Measurements from ENCODE around the gene RPS6KA5. TPM values are rescaled to one million over a fixed set of nuclear protein-coding genes. Genes with fewer than 3 reads are reported as not detected.

RPS6KA5 gene
- total and polyA plus RNA-seq, 9 of the 15 experiments (the other 6 are each of a cell fraction or from before 2014, with no cell fraction given), result 0.88 to 7.7 (median 4.7) TPM

DNA sequence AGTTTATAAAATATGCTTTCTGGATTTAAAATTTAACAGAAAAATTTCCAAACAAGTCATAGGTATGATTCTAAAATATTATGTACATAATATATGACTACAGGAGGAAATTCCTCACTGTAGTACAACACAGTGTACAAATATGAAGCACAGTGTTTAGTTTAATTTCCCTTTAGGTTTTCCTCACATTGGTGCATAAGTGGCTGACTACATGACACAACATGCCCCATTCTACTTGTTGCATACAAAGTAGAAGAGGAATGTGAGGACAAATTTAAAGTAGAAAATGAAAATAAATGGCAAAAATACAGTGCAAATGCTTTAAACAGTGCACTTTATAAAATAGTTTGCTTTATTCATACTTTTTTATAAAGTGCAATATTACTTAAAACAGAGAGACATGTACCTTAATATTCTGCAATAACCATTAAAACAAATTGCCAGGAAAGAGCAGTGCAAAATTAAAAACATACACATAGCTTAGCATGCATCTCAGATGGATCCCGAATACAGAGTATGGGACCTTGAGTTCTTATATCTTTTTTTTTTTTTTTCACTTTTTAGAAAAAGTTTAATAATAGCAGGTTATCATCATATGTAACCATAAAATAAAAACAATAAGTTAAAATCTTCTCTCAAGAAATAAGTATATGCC lies 189.4 kb downstream of the RPS6KA5 start:
- ATAC-seq (no peak), DNase-seq (ENCODE audit: extremely low read depth in 1 of 4, low spot score in 3 of 4) (no peak), FAIRE-seq (no peak)
- peaks cover 6% of the 10 kb centered on the region; the same call in 1 of the 3 replicates for H3K36me3 ChIP-seq (ENCODE audit: control insufficient read depth, insufficient read depth, low read length)
- H3K27me3 ChIP-seq (ENCODE audit: control insufficient read depth in 2 of 2, insufficient read depth in 2 of 2, low read length in 2 of 2), result no peaks in the 10 kb centered on the region
- H3K4me2 ChIP-seq (ENCODE audit: insufficient read depth, low read length), result no peak overlapping the region
- TF ChIP-seq RFX1 (IDR thresholded peaks at IDR 0.05), result no peak
- TF ChIP-seq, protein P1, sequence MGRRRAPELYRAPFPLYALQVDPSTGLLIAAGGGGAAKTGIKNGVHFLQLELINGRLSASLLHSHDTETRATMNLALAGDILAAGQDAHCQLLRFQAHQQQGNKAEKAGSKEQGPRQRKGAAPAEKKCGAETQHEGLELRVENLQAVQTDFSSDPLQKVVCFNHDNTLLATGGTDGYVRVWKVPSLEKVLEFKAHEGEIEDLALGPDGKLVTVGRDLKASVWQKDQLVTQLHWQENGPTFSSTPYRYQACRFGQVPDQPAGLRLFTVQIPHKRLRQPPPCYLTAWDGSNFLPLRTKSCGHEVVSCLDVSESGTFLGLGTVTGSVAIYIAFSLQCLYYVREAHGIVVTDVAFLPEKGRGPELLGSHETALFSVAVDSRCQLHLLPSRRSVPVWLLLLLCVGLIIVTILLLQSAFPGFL (CRISPR knock-in tag; IDR thresholded peaks at IDR 0.05), result no peak
- H3K79me2 ChIP-seq (ENCODE audit: control insufficient read depth, insufficient read depth, low read length), result no peaks in the 10 kb centered on the region
- H3K27ac ChIP-seq (ENCODE audit: extremely low read depth, low read depth, low read length), result no peak overlapping the region
- H3K4me1 ChIP-seq (replicated peaks in 1 of 2; ENCODE audit: control insufficient read depth in 2 of 2, insufficient read depth in 2 of 2, low read length in 2 of 2), result no peaks in the 10 kb centered on the region
- intact Hi-C loops (cut with micrococcal nuclease) (no loop called here), in situ Hi-C loops (cut with MboI) (no loop called here)
- no peaks in the 10 kb centered on the region for H3K9me1 ChIP-seq (ENCODE audit: control insufficient read depth, insufficient read depth, low read length)
- BruUV-seq (replicated peaks), result no TSS peak
- H3K4me3 ChIP-seq, result no peak overlapping the region
- ChIA-PET CTCF (ENCODE audit: low intra/inter-chr PET ratio) (no interaction called here), POLR2A (no interaction called here)
- no peak overlapping the region for H2AFZ ChIP-seq (ENCODE audit: low read depth, low read length)
- H4K20me1 ChIP-seq (replicated peaks; ENCODE audit: control insufficient read depth, insufficient read depth, low read length), result no peaks in the 10 kb centered on the region
- 22% methylated on average over 1 of the region's 1 CpG for WGBS (ENCODE audit: insufficient coverage, low coverage, missing lambda C conversion rate)
- no peak overlapping the region for H3K9ac ChIP-seq (ENCODE audit: insufficient read depth in 1 of 2, low read depth in 2 of 2, low read length in 2 of 2)
- H3K9me3 ChIP-seq (replicated peaks; ENCODE audit: control insufficient read depth, insufficient read depth, low read depth, low read length), result no peaks in the 10 kb centered on the region

DNA sequence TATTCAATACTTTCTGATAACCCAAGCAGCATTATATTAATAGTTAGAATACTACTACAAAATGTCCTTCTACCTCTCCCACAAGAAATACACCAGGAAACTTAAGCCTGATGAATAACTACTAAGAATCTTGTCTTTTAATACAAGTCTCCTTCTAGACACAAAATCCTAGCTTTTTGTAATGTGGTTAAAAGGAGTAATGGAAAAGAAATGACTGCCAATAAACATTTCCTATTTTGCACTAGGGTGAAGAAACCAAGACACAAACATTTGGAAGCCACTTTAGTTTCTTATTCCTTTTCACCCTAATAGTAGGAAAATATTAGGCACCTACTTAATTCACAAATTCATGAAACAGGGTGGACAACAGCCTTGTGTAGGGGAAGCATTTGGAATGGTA lies 192.9 kb downstream of the RPS6KA5 start:
- no peak for DNase-seq (ENCODE audit: extremely low read depth in 1 of 4, low spot score in 3 of 4)
- CTCF ChIA-PET (ENCODE audit: low intra/inter-chr PET ratio), result no interaction called here
- TF ChIP-seq DPF2 (IDR thresholded peaks at IDR 0.05) (no peak), CBFA2T3 (IDR thresholded peaks at IDR 0.05) (no peak), NR2C1 (IDR thresholded peaks at IDR 0.05) (no peak), NR2C1 (tag; IDR thresholded peaks at IDR 0.05) (no peak)
- TF ChIP-seq, protein P2, sequence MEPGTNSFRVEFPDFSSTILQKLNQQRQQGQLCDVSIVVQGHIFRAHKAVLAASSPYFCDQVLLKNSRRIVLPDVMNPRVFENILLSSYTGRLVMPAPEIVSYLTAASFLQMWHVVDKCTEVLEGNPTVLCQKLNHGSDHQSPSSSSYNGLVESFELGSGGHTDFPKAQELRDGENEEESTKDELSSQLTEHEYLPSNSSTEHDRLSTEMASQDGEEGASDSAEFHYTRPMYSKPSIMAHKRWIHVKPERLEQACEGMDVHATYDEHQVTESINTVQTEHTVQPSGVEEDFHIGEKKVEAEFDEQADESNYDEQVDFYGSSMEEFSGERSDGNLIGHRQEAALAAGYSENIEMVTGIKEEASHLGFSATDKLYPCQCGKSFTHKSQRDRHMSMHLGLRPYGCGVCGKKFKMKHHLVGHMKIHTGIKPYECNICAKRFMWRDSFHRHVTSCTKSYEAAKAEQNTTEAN (CRISPR knock-in tag; IDR thresholded peaks at IDR 0.05), result no peak
- TF ChIP-seq, protein P3, sequence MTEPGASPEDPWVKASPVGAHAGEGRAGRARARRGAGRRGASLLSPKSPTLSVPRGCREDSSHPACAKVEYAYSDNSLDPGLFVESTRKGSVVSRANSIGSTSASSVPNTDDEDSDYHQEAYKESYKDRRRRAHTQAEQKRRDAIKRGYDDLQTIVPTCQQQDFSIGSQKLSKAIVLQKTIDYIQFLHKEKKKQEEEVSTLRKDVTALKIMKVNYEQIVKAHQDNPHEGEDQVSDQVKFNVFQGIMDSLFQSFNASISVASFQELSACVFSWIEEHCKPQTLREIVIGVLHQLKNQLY (CRISPR knock-in tag; conservative IDR thresholded peaks at IDR 0.05), result no peak
- TF ChIP-seq, protein P4, sequence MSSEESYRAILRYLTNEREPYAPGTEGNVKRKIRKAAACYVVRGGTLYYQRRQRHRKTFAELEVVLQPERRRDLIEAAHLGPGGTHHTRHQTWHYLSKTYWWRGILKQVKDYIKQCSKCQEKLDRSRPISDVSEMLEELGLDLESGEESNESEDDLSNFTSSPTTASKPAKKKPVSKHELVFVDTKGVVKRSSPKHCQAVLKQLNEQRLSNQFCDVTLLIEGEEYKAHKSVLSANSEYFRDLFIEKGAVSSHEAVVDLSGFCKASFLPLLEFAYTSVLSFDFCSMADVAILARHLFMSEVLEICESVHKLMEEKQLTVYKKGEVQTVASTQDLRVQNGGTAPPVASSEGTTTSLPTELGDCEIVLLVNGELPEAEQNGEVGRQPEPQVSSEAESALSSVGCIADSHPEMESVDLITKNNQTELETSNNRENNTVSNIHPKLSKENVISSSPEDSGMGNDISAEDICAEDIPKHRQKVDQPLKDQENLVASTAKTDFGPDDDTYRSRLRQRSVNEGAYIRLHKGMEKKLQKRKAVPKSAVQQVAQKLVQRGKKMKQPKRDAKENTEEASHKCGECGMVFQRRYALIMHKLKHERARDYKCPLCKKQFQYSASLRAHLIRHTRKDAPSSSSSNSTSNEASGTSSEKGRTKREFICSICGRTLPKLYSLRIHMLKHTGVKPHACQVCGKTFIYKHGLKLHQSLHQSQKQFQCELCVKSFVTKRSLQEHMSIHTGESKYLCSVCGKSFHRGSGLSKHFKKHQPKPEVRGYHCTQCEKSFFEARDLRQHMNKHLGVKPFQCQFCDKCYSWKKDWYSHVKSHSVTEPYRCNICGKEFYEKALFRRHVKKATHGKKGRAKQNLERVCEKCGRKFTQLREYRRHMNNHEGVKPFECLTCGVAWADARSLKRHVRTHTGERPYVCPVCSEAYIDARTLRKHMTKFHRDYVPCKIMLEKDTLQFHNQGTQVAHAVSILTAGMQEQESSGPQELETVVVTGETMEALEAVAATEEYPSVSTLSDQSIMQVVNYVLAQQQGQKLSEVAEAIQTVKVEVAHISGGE (CRISPR knock-in tag; IDR thresholded peaks at IDR 0.05), result no peak

More for the DNA sequence above, 192.9 kb downstream of the RPS6KA5 start:
- Histone ChIP-seq H3K27me3 (ENCODE audit: control insufficient read depth in 2 of 2, insufficient read depth in 2 of 2, low read length in 2 of 2) (no peaks in the 10 kb centered on the region), H2AFZ (ENCODE audit: low read depth, low read length) (no peak overlapping the region), H3K9me3 (replicated peaks; ENCODE audit: control insufficient read depth, insufficient read depth, low read depth, low read length) (no peaks in the 10 kb centered on the region), H3K9me1 (ENCODE audit: control insufficient read depth, insufficient read depth, low read length) (no peaks in the 10 kb centered on the region), H4K20me1 (replicated peaks; ENCODE audit: control insufficient read depth, insufficient read depth, low read length) (no peaks in the 10 kb centered on the region), H3K4me3 (no peak overlapping the region), H3K27ac (ENCODE audit: extremely low read depth, low read depth, low read length) (no peak overlapping the region), H3K9ac (ENCODE audit: insufficient read depth in 1 of 2, low read depth in 2 of 2, low read length in 2 of 2) (no peak overlapping the region), H3K4me2 (ENCODE audit: insufficient read depth, low read length) (no peak overlapping the region), H3K4me1 (replicated peaks in 1 of 2; ENCODE audit: control insufficient read depth in 2 of 2, insufficient read depth in 2 of 2, low read length in 2 of 2) (no peaks in the 10 kb centered on the region), H3K36me3 (ENCODE audit: control insufficient read depth, insufficient read depth, low read length) (0 out of 3 replicates have a peak, but pooled peaks cover 6% of the 10 kb centered on the region), H3K79me2 (ENCODE audit: control insufficient read depth, insufficient read depth, low read length) (no peaks in the 10 kb centered on the region)
- ATAC-seq (no peak), FAIRE-seq (no peak)
- BruUV-seq (replicated peaks), result no TSS peak
- intact Hi-C loops (cut with micrococcal nuclease) (no loop called here), in situ Hi-C loops (cut with MboI) (no loop called here)
- POLR2A ChIA-PET, result interaction anchor here (1.0 to 1.4 kb wide), 3 partner anchors 9 to 282 kb away, joined by 3 to 4 read pairs (median 3); no protein-coding TSS in a partner anchor
